Activated B cell treated with CpG ODN at 0.5 μM for 24 hours (primary cell): ENCODE measurements around the gene SWI5. TPM values are rescaled to one million over a fixed set of nuclear protein-coding genes. Genes with fewer than 3 reads are reported as not detected.

Source experiments
- ATAC-seq: fragments of 200-7000 bp; cut with Tn5 transposase; one replicate; pipeline ENCODE4 v1.10.0; 2021; ENCODE audit warnings: low read depth, mild to moderate bottlenecking, moderate library complexity
- CTCF ChIA-PET: fragments of 350-600 bp; sonication (Branson Sonifier 250); formaldehyde crosslinking; loops from one replicate; lab custom pipeline; 2021; ENCODE audit warnings: antibody characterized with exemption; lab: Charles Lee
- POLR2A ChIA-PET: fragments of 350-600 bp; sonication (Branson Sonifier 250); formaldehyde crosslinking; loops from one replicate; lab custom pipeline; 2021; ENCODE audit warnings: antibody characterized with exemption; lab: Charles Lee
- DNase-seq: peaks from one replicate; pipeline ENCODE4 v3.0.0; 2022
- H3K27ac Mint-ChIP-seq: one replicate; pipeline ENCODE4 v1.8.0; 2020; ENCODE audit warnings: mixed read lengths
- H3K27me3 Mint-ChIP-seq: one replicate; pipeline ENCODE4 v1.8.0; 2021; ENCODE audit warnings: mixed read lengths
- H3K36me3 Mint-ChIP-seq: one replicate; pipeline ENCODE4 v1.8.0; 2021; ENCODE audit warnings: low read depth, mixed read lengths
- H3K4me1 Mint-ChIP-seq: one replicate; pipeline ENCODE4 v1.8.0; 2021; ENCODE audit warnings: mixed read lengths
- H3K4me3 Mint-ChIP-seq: one replicate; pipeline ENCODE4 v1.8.0; 2020; ENCODE audit warnings: mild to moderate bottlenecking, mixed read lengths
- H3K9me3 Mint-ChIP-seq: one replicate; pipeline ENCODE4 v1.8.0; 2020; ENCODE audit warnings: mixed read lengths
- CTCF ChIP-seq: fragments of 200-600 bp; IDR thresholded peaks from one replicate; pipeline ENCODE4 v1.8.0; 2022; ENCODE audit warnings: antibody characterized with exemption, mild to moderate bottlenecking
- intact Hi-C: fragments of 100-400 bp; cut with micrococcal nuclease; formaldehyde crosslinking; loops from one replicate; pipeline ENCODE4 v1.15.1; 2024
- total RNA-seq: library from RNA; stranded (reverse); gene quantifications from 2 replicates; pipeline ENCODE4 v1.2.3, GENCODE V29; 2022

SWI5 gene
- total RNA-seq, 1 donor from 2014 or later: 7.2 TPM

- ATAC-seq: no peak
- ChIA-PET POLR2A (no interaction called here), CTCF (no interaction called here)
- Mint-ChIP-seq H3K27ac (no peak overlapping the region), H3K36me3 (peaks cover 64% of the 10 kb centered on the region), H3K4me1 (no peaks in the 10 kb centered on the region), H3K27me3 (no peaks in the 10 kb centered on the region), H3K4me3 (no peak overlapping the region), H3K9me3 (no peaks in the 10 kb centered on the region)
- no peak for DNase-seq
- intact Hi-C loops: no loop called here
- TF ChIP-seq CTCF: no peak
These were observed 13.4 kb upstream of the SWI5 start for GRCh38 chr9:128262687-128263086.

DNA sequence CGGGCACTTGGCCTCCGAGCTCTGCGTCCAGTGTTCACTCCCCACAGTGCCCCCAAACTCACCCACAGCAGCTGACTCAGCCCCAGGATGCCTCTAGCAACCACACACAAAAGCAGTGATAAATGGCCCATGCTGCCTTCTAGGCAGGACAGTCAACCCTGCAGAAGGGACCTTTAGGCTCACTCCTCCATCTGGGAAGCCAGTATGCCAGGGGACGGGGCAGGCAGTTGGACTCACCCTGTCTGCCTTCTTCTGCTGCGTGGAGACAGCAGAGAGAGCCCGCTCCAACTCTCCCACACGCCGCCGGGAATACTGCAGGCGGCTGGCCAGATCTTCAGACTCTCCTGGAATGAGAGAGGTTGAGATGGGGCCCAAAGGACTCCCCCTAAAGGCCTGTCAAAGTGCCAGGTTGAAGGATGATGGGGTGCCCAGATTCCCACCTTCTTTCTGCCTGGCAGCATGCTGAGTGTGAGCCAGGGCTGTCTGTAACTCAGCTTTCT lies 10.7 kb upstream of the SWI5 start:
- H3K4me3 Mint-ChIP-seq: no peak overlapping the region
- CTCF ChIA-PET: interaction anchor here (1.0 kb wide), 1 partner anchor 10 kb away, joined by 3 read pairs; no protein-coding TSS in a partner anchor
- ATAC-seq (no peak), DNase-seq (no peak)
- intact Hi-C loops: no loop called here
- peaks cover 56% of the 10 kb centered on the region for H3K36me3 Mint-ChIP-seq
- H3K27ac Mint-ChIP-seq: no peak overlapping the region
- no peaks in the 10 kb centered on the region for H3K27me3 Mint-ChIP-seq
- no peaks in the 10 kb centered on the region for H3K9me3 Mint-ChIP-seq
- TF ChIP-seq CTCF: no peak
- POLR2A ChIA-PET: no interaction called here
- no peaks in the 10 kb centered on the region for H3K4me1 Mint-ChIP-seq

DNA sequence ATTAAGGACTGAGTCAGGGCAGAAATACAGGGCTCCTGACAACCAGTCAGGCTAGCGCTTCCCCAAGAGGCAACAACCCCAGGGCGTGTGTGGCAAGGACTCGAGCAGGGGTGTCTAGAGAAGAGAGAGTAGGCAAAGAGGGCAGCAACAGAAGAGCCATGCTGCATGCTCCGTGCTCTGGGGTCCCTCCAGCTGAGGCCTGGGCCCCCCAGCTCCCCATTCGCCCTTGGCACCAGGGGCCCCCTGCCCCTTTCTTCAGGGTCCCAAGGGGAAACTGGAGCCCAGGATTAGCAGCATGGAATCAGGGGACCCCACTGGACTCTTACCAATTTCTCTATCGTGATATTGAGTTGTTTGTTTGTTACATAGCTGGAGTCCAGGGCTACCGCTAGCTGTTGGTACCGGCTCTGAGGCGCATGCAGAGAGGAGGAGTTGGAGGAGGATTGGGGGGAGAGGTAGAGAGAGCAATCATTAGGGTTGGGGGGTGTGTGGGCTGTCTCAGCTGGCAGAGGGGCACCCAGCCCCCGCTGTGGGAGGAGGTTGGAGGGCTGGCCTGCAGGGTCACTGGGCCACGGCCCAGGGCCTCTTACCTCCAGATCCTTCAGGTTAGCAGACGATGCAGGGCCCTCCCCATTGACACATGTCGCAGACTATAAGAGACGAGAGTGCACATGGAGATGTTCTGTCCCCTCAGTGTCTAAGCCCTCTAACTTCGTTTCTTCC lies 9.0 kb upstream of the SWI5 start:
- Mint-ChIP-seq H3K27me3 (no peaks in the 10 kb centered on the region), H3K4me1 (no peaks in the 10 kb centered on the region), H3K9me3 (no peaks in the 10 kb centered on the region), H3K4me3 (no peak overlapping the region), H3K36me3 (peaks cover 49% of the 10 kb centered on the region), H3K27ac (no peak overlapping the region)
- DNase-seq (no peak), ATAC-seq (no peak)
- intact Hi-C loops: no loop called here
- CTCF ChIA-PET: no interaction called here
- POLR2A ChIA-PET: no interaction called here
- no peak for TF ChIP-seq CTCF

- Mint-ChIP-seq H3K9me3 (no peaks in the 10 kb centered on the region), H3K36me3 (peaks cover 41% of the 10 kb centered on the region), H3K4me3 (no peak overlapping the region), H3K27ac (no peak overlapping the region), H3K27me3 (no peaks in the 10 kb centered on the region), H3K4me1 (peaks cover 12% of the 10 kb centered on the region)
- DNase-seq (no peak), ATAC-seq (no peak)
- CTCF ChIA-PET: no interaction called here
- TF ChIP-seq CTCF: no peak
- POLR2A ChIA-PET: no interaction called here
- intact Hi-C loops: loop anchor here (10.0 kb wide), 1 partner anchor 284 kb away; the partner anchor contains the start of gene SPTAN1
These were observed 5.0 kb upstream of the SWI5 start for GRCh38 chr9:128271112-128271511.

DNA sequence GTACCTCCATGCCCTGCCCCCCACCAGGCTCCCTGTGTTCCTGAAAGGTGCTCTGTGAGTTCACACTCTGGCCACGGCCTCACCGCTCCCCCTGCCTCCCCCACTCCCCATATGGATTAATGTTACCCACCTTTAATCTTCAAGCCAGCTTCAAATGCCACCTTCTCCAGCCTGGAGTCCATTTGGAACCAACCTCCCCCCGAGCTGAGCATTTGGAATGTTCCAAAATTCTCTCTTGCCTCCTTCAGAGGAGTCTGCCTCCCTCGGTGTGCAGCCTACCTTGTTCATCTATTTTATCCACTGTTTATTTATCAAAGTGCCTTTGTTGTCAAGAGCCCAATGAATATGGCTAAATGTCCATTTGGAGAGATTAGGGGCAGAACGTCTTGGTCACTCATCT lies 4.6 kb upstream of the SWI5 start:
- Mint-ChIP-seq H3K36me3 (peaks cover 41% of the 10 kb centered on the region), H3K27ac (no peak overlapping the region), H3K4me3 (no peak overlapping the region)

More for the DNA sequence above, 4.6 kb upstream of the SWI5 start:
- Mint-ChIP-seq H3K27me3 (no peaks in the 10 kb centered on the region), H3K4me1 (peaks cover 16% of the 10 kb centered on the region), H3K9me3 (no peaks in the 10 kb centered on the region)
- ChIA-PET POLR2A (no interaction called here), CTCF (no interaction called here)
- no peak for TF ChIP-seq CTCF
- intact Hi-C loops: loop anchor here (10.0 kb wide), 1 partner anchor 283 kb away; the partner anchor contains the start of gene SPTAN1
- DNase-seq: no peak
- no peak for ATAC-seq
